Measurements from ENCODE around the gene AGAP5.
A peak's percentile ranks its signal among the peaks of the same experiment; 100 is the strongest.

AGAP5 gene

DNA sequence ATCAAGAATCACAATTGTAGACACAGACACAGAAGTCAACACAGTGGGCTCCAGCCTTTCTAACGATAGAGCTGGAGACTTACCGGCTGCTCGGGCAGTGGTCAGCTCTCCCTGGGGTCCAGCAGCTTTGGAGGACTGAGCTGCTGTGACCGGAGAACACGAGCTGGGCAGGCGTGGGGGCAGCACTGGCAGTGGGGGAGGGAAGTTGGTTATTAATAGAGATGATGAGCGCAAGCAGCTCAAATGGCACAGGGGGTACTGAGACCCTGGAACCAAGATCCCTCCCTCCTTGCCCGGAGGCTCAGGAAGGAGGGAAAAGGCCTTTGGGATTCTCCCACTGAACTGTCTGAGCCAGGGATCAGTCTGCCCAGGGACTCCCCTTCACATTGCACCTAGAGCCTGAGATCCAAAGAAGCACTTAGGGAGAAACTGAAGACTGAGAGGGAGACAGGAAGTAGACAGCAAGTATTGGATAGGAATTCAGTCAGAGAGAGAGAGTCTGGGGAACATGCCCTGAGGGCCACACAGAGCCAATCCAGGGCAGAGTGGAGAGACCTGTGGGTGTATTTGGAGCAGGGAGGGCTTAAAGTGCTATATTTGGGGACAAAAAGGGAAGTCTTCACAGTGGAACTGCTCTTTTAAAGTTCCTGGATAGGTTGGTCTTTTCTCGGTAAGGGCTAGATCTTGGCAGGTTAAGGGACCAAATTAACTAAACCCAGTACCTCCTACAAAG is 56.4 kb downstream of the AGAP5 start, which contains the start of gene MYOZ1:
TSS of gene MYOZ1 (minus strand) at position 147 of the 733 bp plus-strand sequence. CDS start 1,457 bp downstream, outside the sequence.
- TF ChIP-seq, protein P1, sequence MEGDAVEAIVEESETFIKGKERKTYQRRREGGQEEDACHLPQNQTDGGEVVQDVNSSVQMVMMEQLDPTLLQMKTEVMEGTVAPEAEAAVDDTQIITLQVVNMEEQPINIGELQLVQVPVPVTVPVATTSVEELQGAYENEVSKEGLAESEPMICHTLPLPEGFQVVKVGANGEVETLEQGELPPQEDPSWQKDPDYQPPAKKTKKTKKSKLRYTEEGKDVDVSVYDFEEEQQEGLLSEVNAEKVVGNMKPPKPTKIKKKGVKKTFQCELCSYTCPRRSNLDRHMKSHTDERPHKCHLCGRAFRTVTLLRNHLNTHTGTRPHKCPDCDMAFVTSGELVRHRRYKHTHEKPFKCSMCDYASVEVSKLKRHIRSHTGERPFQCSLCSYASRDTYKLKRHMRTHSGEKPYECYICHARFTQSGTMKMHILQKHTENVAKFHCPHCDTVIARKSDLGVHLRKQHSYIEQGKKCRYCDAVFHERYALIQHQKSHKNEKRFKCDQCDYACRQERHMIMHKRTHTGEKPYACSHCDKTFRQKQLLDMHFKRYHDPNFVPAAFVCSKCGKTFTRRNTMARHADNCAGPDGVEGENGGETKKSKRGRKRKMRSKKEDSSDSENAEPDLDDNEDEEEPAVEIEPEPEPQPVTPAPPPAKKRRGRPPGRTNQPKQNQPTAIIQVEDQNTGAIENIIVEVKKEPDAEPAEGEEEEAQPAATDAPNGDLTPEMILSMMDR (IDR thresholded peaks at IDR 0.05; ENCODE audit: control insufficient read depth, extremely low read depth, insufficient read depth): no peak

DNA sequence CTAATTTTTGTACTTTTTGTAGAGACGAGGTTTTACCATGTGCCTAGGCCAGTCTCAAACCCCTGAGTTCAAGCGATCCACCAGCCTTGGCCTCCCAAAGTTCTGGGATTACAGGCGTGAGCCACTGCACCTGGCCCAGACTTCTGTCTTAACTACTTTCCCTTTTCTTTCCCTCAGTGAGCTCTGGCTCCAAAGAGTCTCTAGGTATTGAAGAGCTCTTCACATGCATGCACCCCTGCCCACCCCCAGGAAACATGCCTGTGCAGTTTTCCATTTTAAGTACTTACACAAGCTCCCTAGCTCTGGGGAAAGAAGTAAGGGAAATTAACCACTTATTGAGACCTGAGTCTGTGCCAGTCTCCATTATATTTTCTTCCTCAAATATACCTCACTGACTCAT is 58.6 kb downstream of the AGAP5 start:
- no peak for DNase-seq (ENCODE audit: low read depth)
- TF ChIP-seq, protein P1 (IDR thresholded peaks at IDR 0.05; ENCODE audit: control insufficient read depth, extremely low read depth, insufficient read depth): no peak
- no peak overlapping the region for H3K4me3 ChIP-seq (ENCODE audit: low read depth, low read length)

More for the DNA sequence above, 56.4 kb downstream of the AGAP5 start, which contains the start of gene MYOZ1:
- no peak for DNase-seq (ENCODE audit: low read depth)
- no peak within 1 kb of the TSS for H3K4me3 ChIP-seq (ENCODE audit: low read depth, low read length)

DNA sequence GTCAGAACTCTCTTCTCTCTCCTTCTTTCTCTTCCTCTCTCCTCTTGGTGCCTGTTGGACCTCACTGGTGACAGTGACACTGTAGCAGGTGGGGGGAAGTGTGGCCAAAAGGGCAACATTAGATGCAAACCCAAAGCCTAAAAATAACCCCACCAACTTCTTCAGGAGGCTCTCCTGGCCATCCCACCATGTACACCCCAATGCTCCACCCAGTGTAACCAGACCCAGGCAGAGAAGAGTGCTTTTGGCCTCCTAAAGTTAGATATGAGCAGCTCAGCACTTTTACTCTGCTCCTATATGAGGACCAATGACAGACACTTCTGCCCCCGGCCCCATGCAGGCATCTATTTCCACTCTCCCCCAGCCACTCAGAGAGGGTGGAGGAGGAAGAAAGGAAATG is 62.1 kb downstream of the AGAP5 start:
- H3K4me3 ChIP-seq (ENCODE audit: low read depth, low read length): no peak overlapping the region
- TF ChIP-seq, protein P1 (IDR thresholded peaks at IDR 0.05; ENCODE audit: control insufficient read depth, extremely low read depth, insufficient read depth): no peak
- DNase-seq (ENCODE audit: low read depth): no peak

DNA sequence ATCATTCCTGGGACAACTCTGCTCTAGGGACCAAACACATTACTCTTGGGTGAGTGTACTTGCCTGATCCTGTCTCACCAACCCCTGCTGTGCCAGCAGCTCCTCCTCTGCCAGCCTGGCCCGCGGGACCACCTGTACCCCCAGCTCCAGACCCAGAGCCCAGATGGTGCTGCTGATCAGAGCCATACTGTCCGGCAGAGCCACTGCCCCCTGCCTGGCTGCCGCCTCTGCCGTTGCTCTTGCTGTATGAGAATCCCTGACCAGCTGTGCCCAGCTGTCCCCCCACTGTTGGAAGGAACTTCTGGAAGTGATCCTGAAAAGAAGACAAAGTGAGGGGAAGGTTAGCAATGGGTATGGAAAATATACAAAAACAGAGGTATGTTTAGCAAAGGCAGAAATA is 63.5 kb downstream of the AGAP5 start:
- TF ChIP-seq, protein P1 (IDR thresholded peaks at IDR 0.05; ENCODE audit: control insufficient read depth, extremely low read depth, insufficient read depth): no peak
- DNase-seq (ENCODE audit: low read depth): no peak
- H3K4me3 ChIP-seq (ENCODE audit: low read depth, low read length): no peak overlapping the region

DNA sequence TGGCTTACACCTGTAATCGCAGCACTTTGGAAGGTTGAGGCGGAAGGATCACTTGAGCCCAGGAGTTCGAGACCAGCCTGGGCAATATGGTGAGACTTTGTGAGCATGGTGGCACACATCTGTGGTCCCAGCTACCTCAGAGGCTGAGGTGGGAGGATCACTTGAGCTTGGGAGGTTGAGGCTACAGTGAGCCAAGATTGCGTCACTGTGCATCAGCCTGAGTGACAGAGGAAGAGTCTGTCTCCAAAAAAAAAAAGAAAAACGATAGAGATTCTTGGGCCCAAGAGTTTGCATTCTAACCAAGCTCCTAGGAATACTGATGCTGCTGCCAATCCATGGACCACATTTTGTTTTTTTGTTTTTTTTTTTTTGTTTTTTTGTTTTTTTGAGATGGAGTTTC is 68.7 kb downstream of the AGAP5 start:
- no peak overlapping the region for H3K4me3 ChIP-seq (ENCODE audit: low read depth, low read length)
- TF ChIP-seq, protein P1 (IDR thresholded peaks at IDR 0.05; ENCODE audit: control insufficient read depth, extremely low read depth, insufficient read depth): no peak
- no peak for DNase-seq (ENCODE audit: low read depth)

DNA sequence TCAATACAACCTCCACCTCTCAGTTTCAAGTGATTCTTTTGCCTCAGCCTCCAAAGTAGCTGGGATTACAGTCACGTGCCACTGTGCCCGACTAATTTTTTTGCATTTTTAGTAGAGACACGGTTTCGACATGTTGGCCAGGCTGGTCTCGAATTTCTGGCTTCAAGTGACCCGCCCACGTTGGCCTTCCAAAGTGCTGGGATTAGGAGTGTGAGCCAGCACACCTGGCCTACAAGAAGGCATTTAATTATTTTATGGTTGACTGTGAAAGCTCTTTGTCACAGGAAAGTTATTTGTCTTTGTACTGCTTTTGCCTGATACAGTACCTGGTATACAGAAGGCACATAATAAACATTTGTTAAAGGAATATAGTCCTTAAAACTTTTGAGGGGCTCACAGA is 69.5 kb downstream of the AGAP5 start:
- peak; percentile 15 for DNase-seq (ENCODE audit: low read depth)
- no peak overlapping the region for H3K4me3 ChIP-seq (ENCODE audit: low read depth, low read length)
- TF ChIP-seq, protein P1 (IDR thresholded peaks at IDR 0.05; ENCODE audit: control insufficient read depth, extremely low read depth, insufficient read depth): no peak

DNA sequence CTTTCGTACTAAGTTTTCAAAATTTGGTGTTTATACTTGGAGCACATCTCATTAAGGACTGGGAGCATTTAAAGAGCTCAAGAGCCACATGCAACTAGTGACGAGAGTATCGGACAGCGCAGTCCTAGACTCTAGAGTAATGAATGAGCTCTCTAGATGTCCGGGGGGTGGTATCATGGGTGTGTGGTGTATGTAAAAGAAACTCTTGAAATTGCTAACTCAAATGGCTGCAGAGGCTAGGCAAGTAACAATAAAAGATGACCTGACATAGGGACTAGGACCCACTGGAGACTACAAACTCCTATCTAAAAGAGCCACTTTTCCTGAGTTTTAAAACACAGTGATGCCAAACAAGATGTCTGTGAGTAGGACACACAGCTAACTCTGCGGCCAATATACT is 70.6 kb downstream of the AGAP5 start:
- H3K4me3 ChIP-seq (ENCODE audit: low read depth, low read length): no peak overlapping the region
- TF ChIP-seq, protein P1 (IDR thresholded peaks at IDR 0.05; ENCODE audit: control insufficient read depth, extremely low read depth, insufficient read depth): no peak
- DNase-seq (ENCODE audit: low read depth): no peak
